Measurements from ENCODE around the gene AP3D1. TPM values are rescaled to one million over a fixed set of nuclear protein-coding genes. Genes with fewer than 3 reads are reported as not detected.

Gene AP3D1
- total RNA-seq, 1 donor: 26.2 TPM

DNA sequence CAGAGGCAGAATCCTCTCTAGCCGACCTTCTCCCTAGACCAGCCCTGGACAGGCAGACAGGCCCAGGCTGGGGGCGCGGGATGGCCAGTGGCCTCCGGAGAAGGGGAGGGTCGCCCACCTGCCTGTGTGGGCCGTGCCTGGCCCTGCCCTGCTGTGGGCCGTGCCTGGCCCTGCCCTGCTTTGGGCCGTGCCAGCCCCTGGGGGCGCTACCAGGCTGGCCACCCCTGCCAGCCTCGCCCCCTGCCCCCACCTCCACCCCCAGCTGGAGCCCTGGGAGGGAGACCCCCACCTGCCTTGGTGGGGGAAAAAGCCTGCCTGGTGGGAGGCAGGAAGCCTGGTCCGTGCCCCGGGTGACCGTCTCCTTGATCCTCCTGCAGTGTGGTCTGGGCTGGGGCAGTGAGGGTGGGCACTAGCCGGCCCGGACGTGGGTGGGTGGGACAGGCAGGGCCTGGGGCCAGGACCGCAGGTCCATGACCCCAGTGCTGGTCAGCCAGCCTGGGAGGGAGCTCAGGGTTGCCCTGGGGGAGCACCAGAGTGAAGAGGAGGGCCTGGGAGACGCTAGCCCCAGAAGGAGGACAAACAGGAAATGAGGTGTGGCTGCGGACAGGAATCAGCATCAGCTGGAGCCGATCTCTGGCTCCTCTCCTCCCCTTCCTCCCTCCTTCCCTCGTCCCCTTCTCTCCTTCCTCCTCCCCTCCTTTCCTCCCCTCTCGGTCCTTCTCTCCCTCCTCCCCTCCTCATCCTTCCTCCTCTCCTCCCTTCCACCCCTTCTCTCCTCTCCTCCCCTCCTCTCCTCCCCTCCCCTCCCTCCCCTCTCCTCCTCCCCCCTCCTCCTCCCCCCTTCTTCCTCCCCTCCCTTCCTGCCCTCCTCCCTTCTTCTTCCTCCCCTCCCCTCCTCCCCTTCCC, 95.2 kb downstream of the AP3D1 start:
- Histone ChIP-seq H3K27me3 (ENCODE audit: insufficient read depth, low read length) (no peaks in the 10 kb centered on the region), H3K4me1 (ENCODE audit: insufficient read depth, low read length) (peaks cover 78% of the 10 kb centered on the region), H3K9me3 (ENCODE audit: low read depth, low read length) (no peaks in the 10 kb centered on the region), H3K4me3 (ENCODE audit: low read length) (no peak overlapping the region)

GRCh38 chr19:2054763-2055162, 96.6 kb downstream of the AP3D1 start:
- Histone ChIP-seq H3K4me3 (ENCODE audit: low read length) (no peak overlapping the region), H3K4me1 (ENCODE audit: insufficient read depth, low read length) (peaks cover 66% of the 10 kb centered on the region), H3K27me3 (ENCODE audit: insufficient read depth, low read length) (no peaks in the 10 kb centered on the region), H3K9me3 (ENCODE audit: low read depth, low read length) (no peaks in the 10 kb centered on the region)

- Histone ChIP-seq H3K9me3 (ENCODE audit: low read depth, low read length) (no peaks in the 10 kb centered on the region), H3K4me1 (ENCODE audit: insufficient read depth, low read length) (peaks cover 67% of the 10 kb centered on the region), H3K4me3 (ENCODE audit: low read length) (no peak overlapping the region), H3K27me3 (ENCODE audit: insufficient read depth, low read length) (no peaks in the 10 kb centered on the region)
Observed at GRCh38 chr19:2053601-2054389, 97.6 kb downstream of the AP3D1 start.

DNA sequence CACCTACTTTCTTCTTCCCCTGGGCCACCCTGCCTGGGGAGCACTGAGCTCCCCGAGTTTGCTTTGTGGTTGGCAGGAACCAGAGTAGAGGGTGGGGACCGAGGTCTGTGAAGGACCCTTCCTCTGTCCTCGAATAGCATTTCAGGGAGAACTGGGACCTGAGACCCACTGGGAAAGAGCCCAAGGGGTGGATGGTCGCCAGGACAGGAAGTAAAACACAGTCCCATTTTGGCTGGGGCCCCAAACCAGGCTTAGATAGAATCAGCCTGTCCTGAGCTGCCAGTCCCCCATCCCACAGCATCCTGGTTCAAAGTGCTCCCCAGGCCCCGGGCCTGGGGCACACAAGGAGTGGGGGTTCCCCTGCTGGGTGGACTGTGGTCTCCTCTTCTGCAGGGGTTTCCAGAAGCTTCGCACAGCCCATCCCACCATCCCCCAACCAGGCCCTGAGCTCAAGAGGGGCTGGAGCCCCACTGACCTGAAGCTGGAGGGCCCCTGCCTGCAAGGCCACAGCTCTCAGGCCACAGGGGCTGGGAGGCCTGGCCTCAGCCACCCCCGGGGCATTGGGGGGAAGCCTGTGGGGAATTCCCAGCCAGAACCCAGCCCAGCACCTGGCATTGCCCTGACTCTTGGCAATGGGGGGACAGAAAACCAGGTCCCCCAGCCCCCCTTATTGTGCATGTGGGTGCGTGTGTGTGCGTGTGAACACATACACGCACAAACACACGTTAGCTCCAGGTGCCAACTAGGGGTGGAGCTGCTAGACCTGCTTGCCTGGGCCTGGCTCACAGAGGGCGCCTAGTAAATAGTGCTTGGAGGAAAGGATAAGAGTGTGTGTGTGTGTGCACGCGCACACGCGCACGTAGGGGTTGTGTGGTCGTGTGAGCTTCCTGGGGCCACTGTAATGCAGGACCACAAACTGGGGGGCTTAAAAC, 99.3 kb downstream of the AP3D1 start:
- Histone ChIP-seq H3K4me3 (ENCODE audit: low read length) (no peak overlapping the region), H3K9me3 (ENCODE audit: low read depth, low read length) (no peaks in the 10 kb centered on the region), H3K27me3 (ENCODE audit: insufficient read depth, low read length) (no peaks in the 10 kb centered on the region), H3K4me1 (ENCODE audit: insufficient read depth, low read length) (peaks cover 67% of the 10 kb centered on the region)

GRCh38 chr19:2050991-2051772, 100.2 kb downstream of the AP3D1 start, which contains the start of gene MKNK2:
MKNK2 (minus strand) TSS chr19:2051244; CDS start chr19:2050851, 393 bp downstream.
- Histone ChIP-seq H3K9me3 (ENCODE audit: low read depth, low read length) (no peaks in the 10 kb centered on the region), H3K4me1 (ENCODE audit: insufficient read depth, low read length) (peaks cover 66% of the 10 kb centered on the region), H3K4me3 (ENCODE audit: low read length) (peak within 1 kb of the TSS; percentile 91), H3K27me3 (ENCODE audit: insufficient read depth, low read length) (no peaks in the 10 kb centered on the region)

Other genes starting within 250 kb of the AP3D1 start
- gene ADAT3, start 246.2 kb downstream of the AP3D1 start, total RNA-seq: 2.9 TPM
- 20.1 TPM for gene SCAMP4, start 246.2 kb downstream of the AP3D1 start, total RNA-seq
- 96.7 TPM for gene CSNK1G2, start 210.4 kb downstream of the AP3D1 start, total RNA-seq
- 23.2 TPM for gene BTBD2, start 135.9 kb downstream of the AP3D1 start, total RNA-seq
- gene MKNK2, start 100.3 kb downstream of the AP3D1 start, total RNA-seq: 163 TPM
- gene MOB3A, start 55.2 kb downstream of the AP3D1 start, total RNA-seq: 87.3 TPM
- gene IZUMO4, start 54.7 kb downstream of the AP3D1 start, total RNA-seq: 2.9 TPM
- gene DOT1L, start 12.4 kb upstream of the AP3D1 start, total RNA-seq: 13.5 TPM
- gene PLEKHJ1, start 84.8 kb upstream of the AP3D1 start, total RNA-seq: 25.3 TPM
- 68.1 TPM for gene SF3A2, start 85.3 kb upstream of the AP3D1 start, total RNA-seq
- 1.3 TPM for gene AMH, start 97.8 kb upstream of the AP3D1 start, total RNA-seq
- gene JSRP1, start 104.9 kb upstream of the AP3D1 start, total RNA-seq: not detected
- 0.52 TPM for gene PEAK3, start 130.6 kb upstream of the AP3D1 start, total RNA-seq
- 0.52 TPM for gene LINGO3, start 156.6 kb upstream of the AP3D1 start, total RNA-seq
- 111 TPM for gene LSM7, start 177.0 kb upstream of the AP3D1 start, total RNA-seq
- 33.5 TPM for gene SPPL2B, start 177.1 kb upstream of the AP3D1 start, total RNA-seq
- 0.10 TPM for gene TMPRSS9, start 208.7 kb upstream of the AP3D1 start, total RNA-seq

Data from mononuclear cell (primary cell).